KMS-11 (cell line): Measurements from ENCODE around the gene LGR4.
A peak's percentile ranks its signal among the peaks of the same experiment; 100 is the strongest.
"Not testable (repeated sequence)": the region's sequence is repeated elsewhere in the genome, so short reads cannot be mapped to it uniquely, and the experiment has no call there.

Experiments used
- H2AFZ ChIP-seq: fragments of 200-600 bp; sonication (generic); 2 replicates; pipeline ENCODE4 v1.6.1; 2016; ENCODE audit warnings: antibody characterized with exemption, mixed run types, low read depth
- H3K27ac ChIP-seq: fragments of 200-600 bp; sonication (generic); 2 replicates; pipeline ENCODE4 v1.6.1; 2016; ENCODE audit warnings: mild to moderate bottlenecking, mixed run types
- H3K27me3 ChIP-seq: fragments of 200-600 bp; sonication (generic); 2 replicates; pipeline ENCODE4 v1.6.1; 2017; ENCODE audit warnings: mild to moderate bottlenecking, low read depth, mixed run types, moderate library complexity; ENCODE audit not compliant: insufficient read depth
- H3K36me3 ChIP-seq: fragments of 200-600 bp; sonication (generic); 2 replicates; pipeline ENCODE4 v1.6.1; 2017; ENCODE audit warnings: mild to moderate bottlenecking, mixed run types; ENCODE audit not compliant: insufficient read depth
- H3K4me1 ChIP-seq: fragments of 200-600 bp; sonication (generic); 2 replicates; pipeline ENCODE4 v1.6.1; 2016; ENCODE audit warnings: mild to moderate bottlenecking, low read depth, mixed run types; ENCODE audit not compliant: poor library complexity, severe bottlenecking
- H3K4me2 ChIP-seq: fragments of 200-600 bp; sonication (generic); 2 replicates; pipeline ENCODE4 v1.7.0; 2016; ENCODE audit warnings: mild to moderate bottlenecking, mixed run types
- H3K4me3 ChIP-seq: fragments of 200-600 bp; sonication (generic); IDR thresholded peaks from 2 replicates; pipeline ENCODE4 v1.6.1; 2017; ENCODE audit warnings: low read depth, low read length, mixed read lengths; ENCODE audit not compliant: insufficient read depth
- H3K79me2 ChIP-seq: fragments of 200-600 bp; sonication (generic); 2 replicates; pipeline ENCODE4 v1.6.1; 2016; ENCODE audit warnings: low read depth, mixed run types; ENCODE audit not compliant: insufficient read depth
- H3K9ac ChIP-seq: fragments of 200-600 bp; sonication (generic); 2 replicates; pipeline ENCODE4 v1.6.1; 2016; ENCODE audit warnings: mild to moderate bottlenecking, mixed run types
- H4K20me1 ChIP-seq: fragments of 200-600 bp; sonication (generic); 2 replicates; pipeline ENCODE4 v1.6.1; 2016; ENCODE audit warnings: mild to moderate bottlenecking, mixed run types; ENCODE audit not compliant: insufficient read depth
- CTCF ChIP-seq: fragments of 200-600 bp; sonication (generic); conservative IDR thresholded peaks from 2 replicates; pipeline ENCODE4 v1.6.1; 2017; ENCODE audit warnings: low read depth, mild to moderate bottlenecking, antibody characterized with exemption, low read length, moderate library complexity, mixed read lengths

LGR4 gene

GRCh38 chr11:27328614-27329013 lies 144.0 kb downstream of the LGR4 start:
- Histone ChIP-seq H3K27ac (no peak overlapping the region), H4K20me1 (no peaks in the 10 kb centered on the region)

GRCh38 chr11:27327064-27327463 lies 145.5 kb downstream of the LGR4 start:
- H3K9ac ChIP-seq: not testable (repeated sequence)

More at GRCh38 chr11:27328614-27329013, 144.0 kb downstream of the LGR4 start:
- Histone ChIP-seq H3K36me3 (no peaks in the 10 kb centered on the region), H3K27me3 (no peaks in the 10 kb centered on the region), H2AFZ (no peak overlapping the region), H3K79me2 (no peaks in the 10 kb centered on the region), H3K9ac (no peak overlapping the region), H3K4me1 (peaks cover 10% of the 10 kb centered on the region), H3K4me2 (no peak overlapping the region), H3K4me3 (no peak overlapping the region)
- TF ChIP-seq CTCF: no peak

GRCh38 chr11:27322196-27322595 lies 150.4 kb downstream of the LGR4 start:
- H3K27me3 ChIP-seq, H3K4me2 ChIP-seq, H3K36me3 ChIP-seq, H3K27ac ChIP-seq, H3K9ac ChIP-seq, H3K79me2 ChIP-seq, H2AFZ ChIP-seq, H3K4me3 ChIP-seq, H4K20me1 ChIP-seq: not testable (repeated sequence)
- H3K4me1 ChIP-seq: peaks cover 31% of the 10 kb centered on the region

More at GRCh38 chr11:27327064-27327463, 145.5 kb downstream of the LGR4 start:
- not testable (repeated sequence) for H3K4me3 ChIP-seq, H3K36me3 ChIP-seq, H2AFZ ChIP-seq, H4K20me1 ChIP-seq, H3K27ac ChIP-seq, H3K79me2 ChIP-seq, H3K27me3 ChIP-seq, H3K4me2 ChIP-seq
- peaks cover 11% of the 10 kb centered on the region for H3K4me1 ChIP-seq

GRCh38 chr11:27321340-27321739 lies 151.2 kb downstream of the LGR4 start:
- not testable (repeated sequence) for H3K4me3 ChIP-seq, H4K20me1 ChIP-seq, H3K9ac ChIP-seq, H3K4me2 ChIP-seq, H2AFZ ChIP-seq, H3K36me3 ChIP-seq, H3K27me3 ChIP-seq, H3K27ac ChIP-seq, H3K79me2 ChIP-seq
- peaks cover 31% of the 10 kb centered on the region for H3K4me1 ChIP-seq

GRCh38 chr11:27319072-27319471 lies 153.5 kb downstream of the LGR4 start:
- Histone ChIP-seq H3K27ac (peak overlapping the region; percentile 56; the same call in 1 of the 2 replicates), H3K36me3 (no peaks in the 10 kb centered on the region), H3K9ac (peak overlapping the region; percentile 29; the same call in 1 of the 2 replicates), H3K4me2 (peak overlapping the region; percentile 38), H3K79me2 (no peaks in the 10 kb centered on the region), H3K27me3 (no peaks in the 10 kb centered on the region), H3K4me1 (peaks cover 25% of the 10 kb centered on the region), H4K20me1 (no peaks in the 10 kb centered on the region), H3K4me3 (no peak overlapping the region), H2AFZ (no peak overlapping the region)
- no peak for TF ChIP-seq CTCF

- no peaks in the 10 kb centered on the region for H3K27me3 ChIP-seq
- no peak for TF ChIP-seq CTCF
- no peak overlapping the region for H3K27ac ChIP-seq
- no peaks in the 10 kb centered on the region for H3K36me3 ChIP-seq
- H3K9ac ChIP-seq: no peak overlapping the region
- H3K79me2 ChIP-seq: no peaks in the 10 kb centered on the region
- no peak overlapping the region for H3K4me3 ChIP-seq
- H3K4me2 ChIP-seq: no peak overlapping the region
- H4K20me1 ChIP-seq: no peaks in the 10 kb centered on the region
- H2AFZ ChIP-seq: no peak overlapping the region
- H3K4me1 ChIP-seq: peaks cover 20% of the 10 kb centered on the region
Observed at GRCh38 chr11:27317751-27318150, 154.8 kb downstream of the LGR4 start.
